ENCODE measurements around the gene CCDC88C.
"Not testable (repeated sequence)": the region's sequence is repeated elsewhere in the genome, so short reads cannot be mapped to it uniquely, and the experiment has no call there.

CCDC88C gene

GRCh38 chr14:91417983-91418386 lies 365 bp upstream of the CCDC88C start:
- DNase-seq, result peak; percentile 61

- no peak for DNase-seq
Measured at GRCh38 chr14:91416744-91417119, 888 bp downstream of the CCDC88C start.

GRCh38 chr14:91415794-91416743 lies 1.6 kb downstream of the CCDC88C start:
- peak; percentile 78 for DNase-seq

GRCh38 chr14:91414475-91414833 lies 3.2 kb downstream of the CCDC88C start:
- no peak for DNase-seq

GRCh38 chr14:91413547-91414474 lies 3.8 kb downstream of the CCDC88C start:
- peak; percentile 38 for DNase-seq

- no peak for DNase-seq
Measured at GRCh38 chr14:91412939-91413338, 4.7 kb downstream of the CCDC88C start.

- no peak for DNase-seq
Measured at GRCh38 chr14:91410771-91411536, 6.7 kb downstream of the CCDC88C start.

GRCh38 chr14:91409928-91410718 lies 7.5 kb downstream of the CCDC88C start:
- DNase-seq, result peak; percentile 35

GRCh38 chr14:91409240-91409639 lies 8.4 kb downstream of the CCDC88C start:
- not testable (repeated sequence) for DNase-seq

- DNase-seq, result no peak
Measured at GRCh38 chr14:91406982-91407381, 10.6 kb downstream of the CCDC88C start.

GRCh38 chr14:91406451-91406850 lies 11.2 kb downstream of the CCDC88C start:
- DNase-seq, result no peak

GRCh38 chr14:91405724-91406435 lies 11.7 kb downstream of the CCDC88C start:
- DNase-seq, result no peak

- peak; percentile 55 for DNase-seq
Measured at GRCh38 chr14:91405241-91405721, 12.3 kb downstream of the CCDC88C start.

- DNase-seq, result no peak
Measured at GRCh38 chr14:91402771-91403600, 14.6 kb downstream of the CCDC88C start.

GRCh38 chr14:91402348-91402747 lies 15.3 kb downstream of the CCDC88C start:
- no peak for DNase-seq

- DNase-seq, result no peak
Measured at GRCh38 chr14:91401751-91402150, 15.9 kb downstream of the CCDC88C start.

- DNase-seq, result no peak
Measured at GRCh38 chr14:91400696-91401095, 16.9 kb downstream of the CCDC88C start.

GRCh38 chr14:91399868-91400640 lies 17.6 kb downstream of the CCDC88C start:
- no peak for DNase-seq

- DNase-seq, result no peak
Measured at GRCh38 chr14:91398707-91399106, 18.9 kb downstream of the CCDC88C start.

All from stimulated activated CD4-positive, alpha-beta T cell treated with anti-CD3 and anti-CD28 coated beads, Interleukin-1b, Interleukin-23, amount 100 ng/mL, for 48 hours (primary cell).